ENCODE results near the gene LRRC75A.
"Not testable (repeated sequence)": the region's sequence is repeated elsewhere in the genome, so short reads cannot be mapped to it uniquely, and the experiment has no call there.

The LRRC75A gene

GRCh38 chr17:16491703-16492612 is at the start of gene LRRC75A:
Gene LRRC75A (minus strand): TSS chr17:16492193. CDS start chr17:16491990, 203 bp downstream.
- peak; percentile 71 for DNase-seq (ENCODE audit: low spot score)

GRCh38 chr17:16537130-16537458 is 45.1 kb upstream of the LRRC75A start:
- DNase-seq (ENCODE audit: low spot score): no peak

GRCh38 chr17:16534236-16534635 is 42.2 kb upstream of the LRRC75A start:
- no peak for DNase-seq (ENCODE audit: low spot score)

- no peak for DNase-seq (ENCODE audit: low spot score)
These were observed 37.9 kb upstream of the LRRC75A start for GRCh38 chr17:16529906-16530305.

GRCh38 chr17:16527298-16527697 is 35.3 kb upstream of the LRRC75A start:
- no peak for DNase-seq (ENCODE audit: low spot score)

- not testable (repeated sequence) for DNase-seq (ENCODE audit: low spot score)
These were observed 33.6 kb upstream of the LRRC75A start for GRCh38 chr17:16525556-16525955.

- DNase-seq (ENCODE audit: low spot score): peak; percentile 85
These were observed 29.2 kb upstream of the LRRC75A start for GRCh38 chr17:16521070-16521727.

GRCh38 chr17:16519021-16519420 is 27.0 kb upstream of the LRRC75A start:
- DNase-seq (ENCODE audit: low spot score): no peak

- DNase-seq (ENCODE audit: low spot score): no peak
These were observed 25.5 kb upstream of the LRRC75A start for GRCh38 chr17:16517477-16517876.

GRCh38 chr17:16516594-16517051 is 24.6 kb upstream of the LRRC75A start:
- DNase-seq (ENCODE audit: low spot score): peak; percentile 76

GRCh38 chr17:16515933-16516332 is 23.9 kb upstream of the LRRC75A start:
- no peak for DNase-seq (ENCODE audit: low spot score)

GRCh38 chr17:16513873-16514272 is 21.9 kb upstream of the LRRC75A start:
- DNase-seq (ENCODE audit: low spot score): no peak

GRCh38 chr17:16512011-16512410 is 20.0 kb upstream of the LRRC75A start:
- DNase-seq (ENCODE audit: low spot score): no peak

GRCh38 chr17:16511593-16511992 is 19.6 kb upstream of the LRRC75A start:
- no peak for DNase-seq (ENCODE audit: low spot score)

- DNase-seq (ENCODE audit: low spot score): no peak
These were observed 16.0 kb upstream of the LRRC75A start for GRCh38 chr17:16507918-16508533.

GRCh38 chr17:16506188-16506587 is 14.2 kb upstream of the LRRC75A start:
- DNase-seq (ENCODE audit: low spot score): no peak

GRCh38 chr17:16504984-16505383 is 13.0 kb upstream of the LRRC75A start:
- no peak for DNase-seq (ENCODE audit: low spot score)

GRCh38 chr17:16496820-16497489 is 5.0 kb upstream of the LRRC75A start:
- DNase-seq (ENCODE audit: low spot score): no peak

GRCh38 chr17:16495980-16496819 is 4.2 kb upstream of the LRRC75A start:
- DNase-seq (ENCODE audit: low spot score): no peak

- no peak for DNase-seq (ENCODE audit: low spot score)
These were observed 3.6 kb upstream of the LRRC75A start for GRCh38 chr17:16495561-16495960.

- DNase-seq (ENCODE audit: low spot score): no peak
These were observed 2.1 kb upstream of the LRRC75A start for GRCh38 chr17:16494059-16494458.

All from hepatic stellate cell (primary cell).